GM12878 (cell line): ENCODE data around the gene HMBS. TPM values are rescaled to one million over a fixed set of nuclear protein-coding genes. Genes with fewer than 3 reads are reported as not detected.
A peak's percentile ranks its signal among the peaks of the same experiment; 100 is the strongest.

Experiments
- ATF7 ChIP-seq: fragments of 450-650 bp; IDR thresholded peaks from 2 replicates; pipeline ENCODE4 v1.6.1; 2016; ENCODE audit warnings: low read depth, mild to moderate bottlenecking
- BCL11A ChIP-seq: IDR thresholded peaks from 2 replicates; pipeline ENCODE4 v1.6.1; 2011; ENCODE audit warnings: low read depth, low read length
- FOXM1 ChIP-seq: IDR thresholded peaks from 2 replicates; pipeline ENCODE4 v1.6.1; 2012; ENCODE audit warnings: low read depth, mild to moderate bottlenecking, inconsistent platforms, low read length, moderate library complexity
- KAT2A ChIP-seq: conservative IDR thresholded peaks from 2 replicates; pipeline ENCODE4 v1.6.1; 2011; ENCODE audit warnings: low read depth, low read length; ENCODE audit not compliant: control insufficient read depth
- KLF5 ChIP-seq: fragments of 450-650 bp; IDR thresholded peaks from 2 replicates; pipeline ENCODE4 v1.6.1; 2014; ENCODE audit warnings: mild to moderate bottlenecking; ENCODE audit not compliant: partially characterized antibody
- MYC ChIP-seq: IDR thresholded peaks from 2 replicates; pipeline ENCODE4 v1.6.1; 2011; ENCODE audit warnings: mild to moderate bottlenecking, low read length, moderate library complexity, inconsistent platforms; ENCODE audit not compliant: insufficient read depth, insufficient replicate concordance, insufficient read length, severe bottlenecking
- PAX8 ChIP-seq: fragments of 450-650 bp; IDR thresholded peaks from 2 replicates; pipeline ENCODE4 v1.6.1; 2017; ENCODE audit warnings: mild to moderate bottlenecking, moderate library complexity
- POU2F2 ChIP-seq: IDR thresholded peaks from 3 replicates; pipeline ENCODE4 v1.6.1; 2011; ENCODE audit warnings: low read depth, mild to moderate bottlenecking, low read length, borderline replicate concordance
- SRF ChIP-seq, 2 experiments: IDR thresholded peaks; 2 replicates each; pipeline ENCODE4 v1.6.1; 2011; ENCODE audit warnings: low read depth in 2 of 2, low read length in 2 of 2, mild to moderate bottlenecking in 1 of 2, moderate library complexity in 1 of 2
- TBL1XR1 ChIP-seq: IDR thresholded peaks from 2 replicates; pipeline ENCODE4 v1.6.1; 2012; ENCODE audit warnings: low read depth, low read length, improper control_type of control experiment
- polyA plus RNA-seq, 11 experiments: library from polyadenylated mRNA; depleted of rRNA in 4 of 11; unstranded in 6 of 11; stranded (reverse) in 5 of 11; fragments of >200 nt; fragmentation: Nextera tagmentation in 4 of 11; fragmentation: Illumina TruSeq in 1 of 11; extraction: Ambion mirVana in 4 of 11; extraction: Trizol in 1 of 11; gene quantifications; 1 replicate in 1 of 11; 2 replicates in 10 of 11; pipeline versions ENCODE4 v1.2.1 to v1.2.3, GENCODE V29; 2011 to 2016; ENCODE audit warnings: inconsistent platforms in 2 of 11, missing spikeins in 2 of 11, low read depth in 1 of 11
- total RNA-seq, 4 experiments: library from RNA; depleted of rRNA in 3 of 4; stranded (reverse); fragments of >200 nt in 3 of 4; fragmentation: Illumina TruSeq in 1 of 4; extraction: Trizol in 1 of 4; gene quantifications; 2 replicates each; pipeline versions ENCODE4 v1.2.1 to v1.2.3, GENCODE V29; 2013 to 2021
- TF ChIP-seq, protein P1 (sequence below): fragments of 450-650 bp; IDR thresholded peaks from 2 replicates; pipeline ENCODE4 v1.6.1; 2016; ENCODE audit warnings: mild to moderate bottlenecking
- TF ChIP-seq, protein P2 (sequence below): fragments of 450-650 bp; IDR thresholded peaks from 2 replicates; pipeline ENCODE4 v1.6.1; 2014; ENCODE audit warnings: mild to moderate bottlenecking
- TF ChIP-seq, protein P3 (sequence below): fragments of 450-650 bp; IDR thresholded peaks from 2 replicates; pipeline ENCODE4 v1.6.1; 2017; ENCODE audit warnings: low read depth, mild to moderate bottlenecking, moderate library complexity
- TF ChIP-seq, protein P4 (sequence below): fragments of 450-650 bp; IDR thresholded peaks from 2 replicates; pipeline ENCODE4 v1.6.1; 2017; ENCODE audit warnings: mild to moderate bottlenecking, moderate library complexity
- TF ChIP-seq, protein P5 (sequence below): IDR thresholded peaks from 2 replicates; pipeline ENCODE4 v1.6.1; 2012; ENCODE audit warnings: low read length, inconsistent platforms

The HMBS gene
- total and polyA plus RNA-seq, 10 of the 15 experiments (the other 5 are each of a cell fraction or from before 2014, with no cell fraction given), result 17.7 to 96.7 (median 49.7) TPM

DNA sequence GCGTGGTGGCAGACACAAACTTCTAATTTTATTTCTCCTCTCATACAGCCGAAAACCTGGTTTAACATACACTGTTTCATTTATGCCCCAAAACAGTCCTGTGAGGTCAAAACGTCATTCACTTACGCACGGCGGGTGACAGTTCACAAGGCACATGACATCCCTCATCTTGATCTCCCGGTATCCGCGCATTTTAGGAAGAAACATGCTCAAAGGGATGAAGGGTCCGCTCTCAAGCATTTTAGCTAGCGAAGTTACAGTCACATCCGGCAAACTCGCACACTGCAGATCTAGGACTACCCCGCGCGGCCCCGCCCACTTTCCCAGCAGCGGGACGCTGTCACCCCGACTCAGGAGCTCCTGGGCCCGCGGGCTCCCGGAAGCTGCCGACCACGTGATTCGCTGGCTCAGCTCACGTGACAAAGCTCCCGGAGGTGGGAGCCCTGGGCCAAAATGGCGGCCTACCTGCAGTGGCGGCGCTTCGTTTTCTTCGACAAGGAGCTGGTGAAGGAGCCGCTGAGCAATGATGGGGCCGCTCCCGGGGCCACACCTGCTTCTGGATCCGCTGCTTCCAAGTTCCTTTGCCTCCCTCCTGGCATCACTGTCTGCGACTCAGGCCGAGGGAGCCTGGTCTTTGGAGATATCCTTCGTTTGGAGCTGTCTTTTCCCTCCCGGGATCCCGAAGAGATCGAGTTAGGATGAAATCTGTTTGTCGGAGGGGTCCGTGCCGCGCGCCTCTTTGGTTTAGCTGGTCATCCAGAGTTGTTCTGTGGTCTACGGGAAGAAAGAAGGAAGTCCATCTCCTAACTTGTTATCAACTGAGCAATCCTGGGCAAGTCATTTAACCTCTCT lies 17.1 kb upstream of the HMBS start, which contains the start of gene VPS11 (continued):
- TF ChIP-seq, protein P1, sequence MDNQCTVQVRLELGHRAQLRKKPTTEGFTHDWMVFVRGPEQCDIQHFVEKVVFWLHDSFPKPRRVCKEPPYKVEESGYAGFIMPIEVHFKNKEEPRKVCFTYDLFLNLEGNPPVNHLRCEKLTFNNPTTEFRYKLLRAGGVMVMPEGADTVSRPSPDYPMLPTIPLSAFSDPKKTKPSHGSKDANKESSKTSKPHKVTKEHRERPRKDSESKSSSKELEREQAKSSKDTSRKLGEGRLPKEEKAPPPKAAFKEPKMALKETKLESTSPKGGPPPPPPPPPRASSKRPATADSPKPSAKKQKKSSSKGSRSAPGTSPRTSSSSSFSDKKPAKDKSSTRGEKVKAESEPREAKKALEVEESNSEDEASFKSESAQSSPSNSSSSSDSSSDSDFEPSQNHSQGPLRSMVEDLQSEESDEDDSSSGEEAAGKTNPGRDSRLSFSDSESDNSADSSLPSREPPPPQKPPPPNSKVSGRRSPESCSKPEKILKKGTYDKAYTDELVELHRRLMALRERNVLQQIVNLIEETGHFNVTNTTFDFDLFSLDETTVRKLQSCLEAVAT, result peak; percentile 63; the same call in 1 of the 2 replicates
- TF ChIP-seq KLF5 (no peak), BCL11A (no peak), SRF (IDR thresholded peaks at IDR 0.05; ENCODE audit: low read depth in 2 of 2, low read length in 2 of 2) (0 out of 4 replicates have a peak, but pooled peaks of 1 of the 2 experiments have one; percentile 12), POU2F2 (0 out of 3 replicates have a peak, but pooled peaks have one; percentile 82), PAX8 (peak; percentile 54; the same call in 1 of the 2 replicates), FOXM1 (no peak), KAT2A (no peak), TBL1XR1 (peak; percentile 68), MYC (no peak), ATF7 (peak; percentile 64)
- TF ChIP-seq, protein P2, sequence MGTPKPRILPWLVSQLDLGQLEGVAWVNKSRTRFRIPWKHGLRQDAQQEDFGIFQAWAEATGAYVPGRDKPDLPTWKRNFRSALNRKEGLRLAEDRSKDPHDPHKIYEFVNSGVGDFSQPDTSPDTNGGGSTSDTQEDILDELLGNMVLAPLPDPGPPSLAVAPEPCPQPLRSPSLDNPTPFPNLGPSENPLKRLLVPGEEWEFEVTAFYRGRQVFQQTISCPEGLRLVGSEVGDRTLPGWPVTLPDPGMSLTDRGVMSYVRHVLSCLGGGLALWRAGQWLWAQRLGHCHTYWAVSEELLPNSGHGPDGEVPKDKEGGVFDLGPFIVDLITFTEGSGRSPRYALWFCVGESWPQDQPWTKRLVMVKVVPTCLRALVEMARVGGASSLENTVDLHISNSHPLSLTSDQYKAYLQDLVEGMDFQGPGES, result peak; percentile 55; the same call in 1 of the 2 replicates
- TF ChIP-seq, protein P3, sequence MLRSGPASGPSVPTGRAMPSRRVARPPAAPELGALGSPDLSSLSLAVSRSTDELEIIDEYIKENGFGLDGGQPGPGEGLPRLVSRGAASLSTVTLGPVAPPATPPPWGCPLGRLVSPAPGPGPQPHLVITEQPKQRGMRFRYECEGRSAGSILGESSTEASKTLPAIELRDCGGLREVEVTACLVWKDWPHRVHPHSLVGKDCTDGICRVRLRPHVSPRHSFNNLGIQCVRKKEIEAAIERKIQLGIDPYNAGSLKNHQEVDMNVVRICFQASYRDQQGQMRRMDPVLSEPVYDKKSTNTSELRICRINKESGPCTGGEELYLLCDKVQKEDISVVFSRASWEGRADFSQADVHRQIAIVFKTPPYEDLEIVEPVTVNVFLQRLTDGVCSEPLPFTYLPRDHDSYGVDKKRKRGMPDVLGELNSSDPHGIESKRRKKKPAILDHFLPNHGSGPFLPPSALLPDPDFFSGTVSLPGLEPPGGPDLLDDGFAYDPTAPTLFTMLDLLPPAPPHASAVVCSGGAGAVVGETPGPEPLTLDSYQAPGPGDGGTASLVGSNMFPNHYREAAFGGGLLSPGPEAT, result peak; percentile 99
- TF ChIP-seq, protein P4, sequence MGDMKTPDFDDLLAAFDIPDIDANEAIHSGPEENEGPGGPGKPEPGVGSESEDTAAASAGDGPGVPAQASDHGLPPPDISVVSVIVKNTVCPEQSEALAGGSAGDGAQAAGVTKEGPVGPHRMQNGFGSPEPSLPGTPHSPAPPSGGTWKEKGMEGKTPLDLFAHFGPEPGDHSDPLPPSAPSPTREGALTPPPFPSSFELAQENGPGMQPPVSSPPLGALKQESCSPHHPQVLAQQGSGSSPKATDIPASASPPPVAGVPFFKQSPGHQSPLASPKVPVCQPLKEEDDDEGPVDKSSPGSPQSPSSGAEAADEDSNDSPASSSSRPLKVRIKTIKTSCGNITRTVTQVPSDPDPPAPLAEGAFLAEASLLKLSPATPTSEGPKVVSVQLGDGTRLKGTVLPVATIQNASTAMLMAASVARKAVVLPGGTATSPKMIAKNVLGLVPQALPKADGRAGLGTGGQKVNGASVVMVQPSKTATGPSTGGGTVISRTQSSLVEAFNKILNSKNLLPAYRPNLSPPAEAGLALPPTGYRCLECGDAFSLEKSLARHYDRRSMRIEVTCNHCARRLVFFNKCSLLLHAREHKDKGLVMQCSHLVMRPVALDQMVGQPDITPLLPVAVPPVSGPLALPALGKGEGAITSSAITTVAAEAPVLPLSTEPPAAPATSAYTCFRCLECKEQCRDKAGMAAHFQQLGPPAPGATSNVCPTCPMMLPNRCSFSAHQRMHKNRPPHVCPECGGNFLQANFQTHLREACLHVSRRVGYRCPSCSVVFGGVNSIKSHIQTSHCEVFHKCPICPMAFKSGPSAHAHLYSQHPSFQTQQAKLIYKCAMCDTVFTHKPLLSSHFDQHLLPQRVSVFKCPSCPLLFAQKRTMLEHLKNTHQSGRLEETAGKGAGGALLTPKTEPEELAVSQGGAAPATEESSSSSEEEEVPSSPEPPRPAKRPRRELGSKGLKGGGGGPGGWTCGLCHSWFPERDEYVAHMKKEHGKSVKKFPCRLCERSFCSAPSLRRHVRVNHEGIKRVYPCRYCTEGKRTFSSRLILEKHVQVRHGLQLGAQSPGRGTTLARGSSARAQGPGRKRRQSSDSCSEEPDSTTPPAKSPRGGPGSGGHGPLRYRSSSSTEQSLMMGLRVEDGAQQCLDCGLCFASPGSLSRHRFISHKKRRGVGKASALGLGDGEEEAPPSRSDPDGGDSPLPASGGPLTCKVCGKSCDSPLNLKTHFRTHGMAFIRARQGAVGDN, result peak; percentile 52
- TF ChIP-seq, protein P5, sequence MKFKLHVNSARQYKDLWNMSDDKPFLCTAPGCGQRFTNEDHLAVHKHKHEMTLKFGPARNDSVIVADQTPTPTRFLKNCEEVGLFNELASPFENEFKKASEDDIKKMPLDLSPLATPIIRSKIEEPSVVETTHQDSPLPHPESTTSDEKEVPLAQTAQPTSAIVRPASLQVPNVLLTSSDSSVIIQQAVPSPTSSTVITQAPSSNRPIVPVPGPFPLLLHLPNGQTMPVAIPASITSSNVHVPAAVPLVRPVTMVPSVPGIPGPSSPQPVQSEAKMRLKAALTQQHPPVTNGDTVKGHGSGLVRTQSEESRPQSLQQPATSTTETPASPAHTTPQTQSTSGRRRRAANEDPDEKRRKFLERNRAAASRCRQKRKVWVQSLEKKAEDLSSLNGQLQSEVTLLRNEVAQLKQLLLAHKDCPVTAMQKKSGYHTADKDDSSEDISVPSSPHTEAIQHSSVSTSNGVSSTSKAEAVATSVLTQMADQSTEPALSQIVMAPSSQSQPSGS, result no peak
